WTC11 (cell line): ENCODE measurements around the gene CACTIN. TPM values are rescaled to one million over a fixed set of nuclear protein-coding genes. Genes with fewer than 3 reads are reported as not detected.

Experiments used
- ATAC-seq: fragments of 200-7000 bp; cut with Tn5 transposase; 2 replicates; pipeline ENCODE4 v1.10.0; 2021; ENCODE audit warnings: mild to moderate bottlenecking, moderate library complexity
- CTCF ChIA-PET: fragments of 300-600 bp; sonication (Branson Sonifier 250); formaldehyde crosslinking; loops from one replicate; lab custom pipeline; 2021; ENCODE audit warnings: antibody characterized with exemption; lab: Charles Lee
- POLR2A ChIA-PET: fragments of 350-600 bp; sonication (Branson Sonifier 250); formaldehyde crosslinking; loops from one replicate; lab custom pipeline; 2021; ENCODE audit warnings: antibody characterized with exemption; lab: Charles Lee
- DNase-seq: peaks from one replicate; pipeline ENCODE4 v3.0.0; 2021; ENCODE audit warnings: low spot score
- H3K27ac Mint-ChIP-seq: 2 replicates; pipeline ENCODE4 v1.8.0; 2021; ENCODE audit warnings: mixed read lengths
- H3K27me3 Mint-ChIP-seq: 2 replicates; pipeline ENCODE4 v1.8.0; 2021; ENCODE audit warnings: low read depth, mild to moderate bottlenecking, moderate library complexity, mixed read lengths
- H3K36me3 Mint-ChIP-seq: 2 replicates; pipeline ENCODE4 v1.8.0; 2021; ENCODE audit warnings: mixed read lengths
- H3K4me1 Mint-ChIP-seq: 2 replicates; pipeline ENCODE4 v1.8.0; 2022; ENCODE audit warnings: mixed read lengths
- H3K4me3 Mint-ChIP-seq: 2 replicates; pipeline ENCODE4 v1.8.0; 2021; ENCODE audit warnings: mild to moderate bottlenecking, moderate library complexity, mixed read lengths
- H3K9me3 Mint-ChIP-seq: 2 replicates; pipeline ENCODE4 v1.8.0; 2021; ENCODE audit warnings: mixed read lengths
- ATF6 ChIP-seq: sonication (generic); formaldehyde crosslinking; IDR thresholded peaks from 2 replicates; pipeline ENCODE4 v1.8.1; 2023; ENCODE audit warnings: mild to moderate bottlenecking, missing genetic modification reagents
- CDX4 ChIP-seq: fragments of 250-450 bp; sonication (Bioruptor Pico); IDR thresholded peaks from 2 replicates; pipeline ENCODE4 v1.9.0; 2021; ENCODE audit warnings: moderate library complexity, mild to moderate bottlenecking, inconsistent platforms, borderline replicate concordance
- CTCF ChIP-seq: fragments of 200-600 bp; IDR thresholded peaks from 2 replicates; pipeline ENCODE4 v1.8.0; 2022; ENCODE audit warnings: antibody characterized with exemption
- ESRRA ChIP-seq: sonication (generic); formaldehyde crosslinking; IDR thresholded peaks from 2 replicates; pipeline ENCODE4 v1.8.1; 2022; ENCODE audit warnings: mild to moderate bottlenecking, missing genetic modification reagents, borderline replicate concordance
- FOXJ3 ChIP-seq: sonication (generic); formaldehyde crosslinking; IDR thresholded peaks from 2 replicates; pipeline ENCODE4 v1.9.0; 2021; ENCODE audit warnings: missing genetic modification reagents, mild to moderate bottlenecking, borderline replicate concordance
- FOXP1 ChIP-seq: sonication (generic); formaldehyde crosslinking; IDR thresholded peaks from 2 replicates; pipeline ENCODE4 v1.8.0; 2022; ENCODE audit warnings: missing genetic modification reagents, mild to moderate bottlenecking, moderate library complexity, borderline replicate concordance
- IRF1 ChIP-seq: sonication (generic); formaldehyde crosslinking; IDR thresholded peaks from 2 replicates; pipeline ENCODE4 v1.8.0; 2023; ENCODE audit warnings: missing genetic modification reagents
- MAX ChIP-seq: sonication (generic); formaldehyde crosslinking; IDR thresholded peaks from 2 replicates; pipeline ENCODE4 v1.8.0; 2022; ENCODE audit warnings: mild to moderate bottlenecking, missing genetic modification reagents
- NFATC4 ChIP-seq: fragments of 250-450 bp; sonication (Bioruptor Pico); IDR thresholded peaks from 2 replicates; pipeline ENCODE4 v1.9.0; 2021; ENCODE audit warnings: mild to moderate bottlenecking
- NR1H2 ChIP-seq: sonication (generic); formaldehyde crosslinking; IDR thresholded peaks from 2 replicates; pipeline ENCODE4 v1.9.0; 2021; ENCODE audit warnings: mild to moderate bottlenecking, moderate library complexity, missing genetic modification reagents
- NR3C1 ChIP-seq: sonication (generic); formaldehyde crosslinking; conservative IDR thresholded peaks from 2 replicates; pipeline ENCODE4 v1.8.1; 2023; ENCODE audit warnings: low read depth, mild to moderate bottlenecking, missing genetic modification reagents
- SMAD4 ChIP-seq: sonication (generic); formaldehyde crosslinking; IDR thresholded peaks from 2 replicates; pipeline ENCODE4 v1.8.0; 2022; ENCODE audit warnings: mild to moderate bottlenecking, missing genetic modification reagents
- TP53 ChIP-seq: sonication (generic); formaldehyde crosslinking; IDR thresholded peaks from 2 replicates; pipeline ENCODE4 v1.8.1; 2023; ENCODE audit warnings: mild to moderate bottlenecking, missing genetic modification reagents
- USF2 ChIP-seq: sonication (generic); formaldehyde crosslinking; IDR thresholded peaks from 2 replicates; pipeline ENCODE4 v1.8.1; 2023; ENCODE audit warnings: mild to moderate bottlenecking, missing genetic modification reagents, moderate library complexity
- ZNF121 ChIP-seq: sonication (generic); formaldehyde crosslinking; IDR thresholded peaks from 2 replicates; pipeline ENCODE4 v1.8.0; 2023; ENCODE audit warnings: missing genetic modification reagents
- ZNF396 ChIP-seq: fragments of 250-450 bp; sonication (Bioruptor Pico); IDR thresholded peaks from 2 replicates; pipeline ENCODE4 v1.8.0; 2021; ENCODE audit warnings: mild to moderate bottlenecking, moderate library complexity, borderline replicate concordance
- ZNF671 ChIP-seq: fragments of 250-450 bp; sonication (Bioruptor Pico); IDR thresholded peaks from 2 replicates; pipeline ENCODE4 v1.8.0; 2021; ENCODE audit warnings: mild to moderate bottlenecking
- total RNA-seq: library from RNA; stranded (reverse); gene quantifications from 3 replicates; pipeline ENCODE4 v1.2.3, GENCODE V29; 2021

CACTIN gene
- total RNA-seq, 1 experiment from 2014 or later, result 42.2 TPM

- Mint-ChIP-seq H3K36me3 (peaks cover 5% of the 10 kb centered on the region), H3K27me3 (no peaks in the 10 kb centered on the region), H3K4me1 (0 out of 2 replicates have a peak, but pooled peaks cover 3% of the 10 kb centered on the region), H3K9me3 (no peaks in the 10 kb centered on the region), H3K4me3 (no peak overlapping the region), H3K27ac (no peak overlapping the region)
- ATAC-seq (no peak), DNase-seq (no peak)
- TF ChIP-seq ZNF121 (CRISPR knock-in tag), result no peak
- POLR2A ChIA-PET, result no interaction called here
- CTCF ChIA-PET, result interaction anchor here (1.2 to 3.4 kb wide), 2 partner anchors 29 to 33 kb away, joined by 3 to 17 read pairs; no protein-coding TSS in a partner anchor
Observed at GRCh38 chr19:3620145-3620816, 6.3 kb downstream of the CACTIN start.

- H3K4me1 Mint-ChIP-seq, result 0 out of 2 replicates have a peak, but pooled peaks cover 3% of the 10 kb centered on the region
- TF ChIP-seq FOXJ3 (CRISPR knock-in tag) (no peak), TP53 (no peak), IRF1 (CRISPR knock-in tag) (no peak), ATF6 (CRISPR knock-in tag) (no peak), MAX (no peak), NFATC4 (CRISPR knock-in tag) (no peak), NR1H2 (CRISPR knock-in tag) (no peak), NR3C1 (no peak), ESRRA (CRISPR knock-in tag) (no peak), CDX4 (CRISPR knock-in tag) (no peak), USF2 (CRISPR knock-in tag) (no peak), ZNF396 (CRISPR knock-in tag) (no peak), FOXP1 (CRISPR knock-in tag) (no peak), ZNF671 (CRISPR knock-in tag) (no peak)
Observed at GRCh38 chr19:3619631-3620012, 7.0 kb downstream of the CACTIN start.

GRCh38 chr19:3618811-3619630 lies 7.6 kb downstream of the CACTIN start:
- POLR2A ChIA-PET, result no interaction called here
- 0 out of 2 replicates have a peak, but pooled peaks cover 3% of the 10 kb centered on the region for H3K4me1 Mint-ChIP-seq
- ATAC-seq, result no peak

More at GRCh38 chr19:3619631-3620012, 7.0 kb downstream of the CACTIN start:
- POLR2A ChIA-PET, result no interaction called here
- no peak for ATAC-seq
- CTCF ChIA-PET, result interaction anchor here (0.8 to 3.4 kb wide), 4 partner anchors 11 to 37 kb away, joined by 3 to 17 read pairs (median 8); no protein-coding TSS in a partner anchor
- peaks cover 5% of the 10 kb centered on the region for H3K36me3 Mint-ChIP-seq
- no peaks in the 10 kb centered on the region for H3K9me3 Mint-ChIP-seq
- H3K27me3 Mint-ChIP-seq, result no peaks in the 10 kb centered on the region
- no peak for DNase-seq
- no peak overlapping the region for H3K27ac Mint-ChIP-seq
- no peak overlapping the region for H3K4me3 Mint-ChIP-seq

More at GRCh38 chr19:3618811-3619630, 7.6 kb downstream of the CACTIN start:
- no peak for DNase-seq
- no peaks in the 10 kb centered on the region for H3K9me3 Mint-ChIP-seq
- CTCF ChIA-PET, result interaction anchor here (0.5 to 3.4 kb wide), 9 partner anchors 9 to 36 kb away, joined by 3 to 17 read pairs (median 3); no protein-coding TSS in a partner anchor
- no peak overlapping the region for H3K27ac Mint-ChIP-seq
- H3K4me3 Mint-ChIP-seq, result no peak overlapping the region
- H3K27me3 Mint-ChIP-seq, result no peaks in the 10 kb centered on the region
- peaks cover 5% of the 10 kb centered on the region for H3K36me3 Mint-ChIP-seq
- TF ChIP-seq CTCF (peak; percentile 33), SMAD4 (CRISPR knock-in tag) (no peak)
